ENCODE measurements around the gene CBLN1. TPM values are rescaled to one million over a fixed set of nuclear protein-coding genes. Genes with fewer than 3 reads are reported as not detected.

The CBLN1 gene
- total RNA-seq = not detected in 2 replicates

- TF ChIP-seq CTCF (IDR thresholded peaks at IDR 0.05; ENCODE audit: extremely low read depth, low read depth, low read length) = no peak
- Histone ChIP-seq H3K4me3 (ENCODE audit: insufficient read depth, low read length) (no peak within 1 kb of the TSS), H3K4me1 (ENCODE audit: insufficient read depth, low read length) (no peaks in the 10 kb centered on the region), H3K27ac (ENCODE audit: low read depth, low read length) (no peak within 1 kb of the TSS), H3K4me2 (ENCODE audit: insufficient read depth, low read length) (no peak within 1 kb of the TSS), H3K36me3 (ENCODE audit: insufficient read depth, low read length) (no peaks in the 10 kb centered on the region), H4K20me1 (ENCODE audit: insufficient read depth, low read length) (no peaks in the 10 kb centered on the region), H3K27me3 (ENCODE audit: insufficient read depth, low read length) (peaks cover 62% of the 10 kb centered on the region), H3K79me2 (ENCODE audit: insufficient read depth, low read length) (no peaks in the 10 kb centered on the region), H3K9me3 (ENCODE audit: low read depth, low read length) (no peaks in the 10 kb centered on the region), H2AFZ (ENCODE audit: low read length) (no peak within 1 kb of the TSS)
- no peak for DNase-seq (ENCODE audit: insufficient read length, low spot score, missing footprints)
Observed at GRCh38 chr16:49281480-49281842, at the start of gene CBLN1. TSS of gene CBLN1 (minus strand) at chr16:49281838. CDS start at chr16:49281465, 373 bp downstream.

GRCh38 chr16:49330562-49331201, 49.0 kb upstream of the CBLN1 start:
- H3K4me3 ChIP-seq (ENCODE audit: insufficient read depth, low read length) = no peak overlapping the region
- no peak overlapping the region for H3K4me2 ChIP-seq (ENCODE audit: insufficient read depth, low read length)
- H2AFZ ChIP-seq (ENCODE audit: low read length) = no peak overlapping the region
- no peak overlapping the region for H3K27ac ChIP-seq (ENCODE audit: low read depth, low read length)
- DNase-seq (ENCODE audit: insufficient read length, low spot score, missing footprints) = no peak
- TF ChIP-seq CTCF (IDR thresholded peaks at IDR 0.05; ENCODE audit: extremely low read depth, low read depth, low read length) = no peak
- no peaks in the 10 kb centered on the region for H3K27me3 ChIP-seq (ENCODE audit: insufficient read depth, low read length)
- no peaks in the 10 kb centered on the region for H3K9me3 ChIP-seq (ENCODE audit: low read depth, low read length)
- H3K79me2 ChIP-seq (ENCODE audit: insufficient read depth, low read length) = no peaks in the 10 kb centered on the region
- no peaks in the 10 kb centered on the region for H3K36me3 ChIP-seq (ENCODE audit: insufficient read depth, low read length)
- no peaks in the 10 kb centered on the region for H4K20me1 ChIP-seq (ENCODE audit: insufficient read depth, low read length)
- H3K4me1 ChIP-seq (ENCODE audit: insufficient read depth, low read length) = no peaks in the 10 kb centered on the region

- no peak for TF ChIP-seq CTCF (IDR thresholded peaks at IDR 0.05; ENCODE audit: extremely low read depth, low read depth, low read length)
- H3K36me3 ChIP-seq (ENCODE audit: insufficient read depth, low read length) = no peaks in the 10 kb centered on the region
- DNase-seq (ENCODE audit: insufficient read length, low spot score, missing footprints) = no peak
Observed at GRCh38 chr16:49328325-49328724, 46.7 kb upstream of the CBLN1 start.

GRCh38 chr16:49327466-49327865, 45.8 kb upstream of the CBLN1 start:
- Histone ChIP-seq H3K79me2 (ENCODE audit: insufficient read depth, low read length) (no peaks in the 10 kb centered on the region), H3K27me3 (ENCODE audit: insufficient read depth, low read length) (no peaks in the 10 kb centered on the region), H3K27ac (ENCODE audit: low read depth, low read length) (no peak overlapping the region), H4K20me1 (ENCODE audit: insufficient read depth, low read length) (no peaks in the 10 kb centered on the region), H3K9me3 (ENCODE audit: low read depth, low read length) (no peaks in the 10 kb centered on the region), H3K4me2 (ENCODE audit: insufficient read depth, low read length) (no peak overlapping the region), H3K4me3 (ENCODE audit: insufficient read depth, low read length) (no peak overlapping the region), H2AFZ (ENCODE audit: low read length) (no peak overlapping the region), H3K4me1 (ENCODE audit: insufficient read depth, low read length) (no peaks in the 10 kb centered on the region), H3K36me3 (ENCODE audit: insufficient read depth, low read length) (no peaks in the 10 kb centered on the region)
- no peak for TF ChIP-seq CTCF (IDR thresholded peaks at IDR 0.05; ENCODE audit: extremely low read depth, low read depth, low read length)
- DNase-seq (ENCODE audit: insufficient read length, low spot score, missing footprints) = no peak

More at GRCh38 chr16:49328325-49328724, 46.7 kb upstream of the CBLN1 start:
- no peaks in the 10 kb centered on the region for H4K20me1 ChIP-seq (ENCODE audit: insufficient read depth, low read length)
- H3K9me3 ChIP-seq (ENCODE audit: low read depth, low read length) = no peaks in the 10 kb centered on the region
- no peak overlapping the region for H3K4me3 ChIP-seq (ENCODE audit: insufficient read depth, low read length)
- no peaks in the 10 kb centered on the region for H3K79me2 ChIP-seq (ENCODE audit: insufficient read depth, low read length)
- no peak overlapping the region for H3K4me2 ChIP-seq (ENCODE audit: insufficient read depth, low read length)
- H3K27me3 ChIP-seq (ENCODE audit: insufficient read depth, low read length) = no peaks in the 10 kb centered on the region
- H3K27ac ChIP-seq (ENCODE audit: low read depth, low read length) = no peak overlapping the region
- H3K4me1 ChIP-seq (ENCODE audit: insufficient read depth, low read length) = no peaks in the 10 kb centered on the region
- H2AFZ ChIP-seq (ENCODE audit: low read length) = no peak overlapping the region
